Amniotic epithelial cell (primary cell): ENCODE results near the gene MISP3.
"Not testable (repeated sequence)": the region's sequence is repeated elsewhere in the genome, so short reads cannot be mapped to it uniquely, and the experiment has no call there.

Source experiments
- DNase-seq: peaks from one replicate; pipeline ENCODE4 v3.0.0-alpha.2; 2010; ENCODE audit warnings: low read depth

The MISP3 gene

DNA sequence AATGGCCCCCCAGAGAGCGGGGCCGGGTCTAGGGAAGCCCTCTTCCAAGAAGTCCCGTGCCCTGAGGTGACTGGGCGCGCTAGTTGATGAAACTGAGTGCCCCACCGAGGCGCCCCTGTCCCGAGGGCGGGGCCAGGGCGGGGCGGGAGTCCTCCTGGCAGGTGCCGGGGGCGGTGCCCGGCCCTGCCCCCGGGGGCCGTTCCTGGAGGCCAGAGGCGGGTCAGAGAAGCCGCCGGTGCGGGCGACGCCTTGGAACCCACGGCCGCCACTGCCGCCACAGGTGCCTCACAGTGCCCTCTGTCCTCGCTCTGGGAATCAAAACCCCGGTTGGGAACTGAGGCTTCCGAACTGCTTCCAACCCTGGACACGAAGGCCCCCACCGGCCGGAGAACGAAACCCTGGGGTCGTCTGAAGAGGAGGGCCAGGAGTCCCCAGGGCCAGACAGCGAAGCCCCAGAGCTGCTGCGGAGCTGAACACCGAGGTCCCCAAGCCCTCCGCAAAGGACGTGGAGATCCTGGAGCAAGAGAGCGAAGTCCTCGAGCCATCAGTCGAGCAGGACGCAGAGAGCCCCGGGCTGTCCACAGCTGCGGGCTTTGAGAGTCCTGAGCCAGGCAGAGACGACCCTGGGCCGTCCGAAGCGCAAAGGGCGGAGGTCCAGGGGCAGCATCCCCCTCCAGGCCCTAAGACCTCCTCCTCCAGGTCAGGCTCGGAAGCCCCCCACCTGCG lies at the start of gene MISP3:
TSS of gene MISP3 (plus strand) at position 252 of the 726 bp plus-strand sequence. CDS start 524 bp downstream, outside the sequence.
- no peak for DNase-seq

GRCh38 chr19:14023404-14024235 lies 49.0 kb upstream of the MISP3 start:
- DNase-seq: peak; percentile 64

DNA sequence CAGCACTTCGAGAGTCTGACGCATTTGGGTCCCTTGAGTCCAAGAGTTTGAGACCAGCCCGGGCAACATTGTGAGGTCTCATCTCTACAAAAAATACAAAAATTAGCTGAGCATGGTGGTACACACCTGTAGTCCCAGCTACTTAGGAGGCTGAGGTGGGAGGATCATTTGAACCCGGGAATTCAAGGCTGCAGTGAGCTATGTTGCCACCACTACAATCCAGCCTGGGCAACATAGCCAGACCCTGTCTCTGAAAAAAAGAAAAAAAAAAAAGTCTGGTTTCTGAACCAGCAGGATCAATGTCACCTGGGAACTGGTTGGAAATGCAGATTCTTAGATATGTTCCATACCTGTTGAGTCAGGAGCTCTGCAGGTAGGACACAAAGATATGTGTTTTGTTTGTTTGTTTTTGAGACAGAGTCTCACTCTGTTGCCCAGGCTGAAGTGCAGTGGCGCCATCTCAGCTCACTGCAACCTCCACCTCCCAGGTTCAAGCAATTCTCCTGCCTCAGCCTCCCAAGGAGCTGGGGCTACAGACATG lies 45.9 kb upstream of the MISP3 start:
- not testable (repeated sequence) for DNase-seq

DNA sequence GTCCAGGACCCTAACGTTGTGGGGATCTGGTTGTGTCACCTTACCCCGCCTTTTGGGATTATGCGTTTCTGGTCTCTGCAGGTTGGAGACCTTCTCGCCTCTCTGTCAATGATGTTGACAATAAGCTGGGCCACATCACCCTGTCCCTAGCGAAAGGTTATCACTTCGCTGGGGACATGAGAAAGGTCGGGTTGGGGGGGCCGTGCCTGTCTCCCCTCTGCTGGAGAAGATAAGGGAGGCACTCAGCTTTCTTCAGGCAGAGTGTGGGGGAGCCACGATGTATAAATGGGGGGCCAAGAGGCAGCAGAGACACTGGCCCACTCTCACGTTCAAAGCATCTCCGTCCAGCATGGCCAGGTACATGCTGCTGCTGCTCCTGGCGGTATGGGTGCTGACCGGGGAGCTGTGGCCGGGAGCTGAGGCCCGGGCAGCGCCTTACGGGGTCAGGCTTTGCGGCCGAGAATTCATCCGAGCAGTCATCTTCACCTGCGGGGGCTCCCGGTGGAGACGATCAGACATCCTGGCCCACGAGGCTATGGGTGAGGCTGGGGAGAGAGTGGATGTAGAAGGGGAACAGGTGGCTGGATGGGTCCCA lies 44.6 kb upstream of the MISP3 start, which contains the start of gene RLN3:
TSS of gene RLN3 (plus strand) at position 293 of the 595 bp plus-strand sequence. CDS start at position 350, 57 bp downstream.
- no peak for DNase-seq

- DNase-seq: no peak
These were observed 43.7 kb upstream of the MISP3 start for GRCh38 chr19:14028901-14029300.

DNA sequence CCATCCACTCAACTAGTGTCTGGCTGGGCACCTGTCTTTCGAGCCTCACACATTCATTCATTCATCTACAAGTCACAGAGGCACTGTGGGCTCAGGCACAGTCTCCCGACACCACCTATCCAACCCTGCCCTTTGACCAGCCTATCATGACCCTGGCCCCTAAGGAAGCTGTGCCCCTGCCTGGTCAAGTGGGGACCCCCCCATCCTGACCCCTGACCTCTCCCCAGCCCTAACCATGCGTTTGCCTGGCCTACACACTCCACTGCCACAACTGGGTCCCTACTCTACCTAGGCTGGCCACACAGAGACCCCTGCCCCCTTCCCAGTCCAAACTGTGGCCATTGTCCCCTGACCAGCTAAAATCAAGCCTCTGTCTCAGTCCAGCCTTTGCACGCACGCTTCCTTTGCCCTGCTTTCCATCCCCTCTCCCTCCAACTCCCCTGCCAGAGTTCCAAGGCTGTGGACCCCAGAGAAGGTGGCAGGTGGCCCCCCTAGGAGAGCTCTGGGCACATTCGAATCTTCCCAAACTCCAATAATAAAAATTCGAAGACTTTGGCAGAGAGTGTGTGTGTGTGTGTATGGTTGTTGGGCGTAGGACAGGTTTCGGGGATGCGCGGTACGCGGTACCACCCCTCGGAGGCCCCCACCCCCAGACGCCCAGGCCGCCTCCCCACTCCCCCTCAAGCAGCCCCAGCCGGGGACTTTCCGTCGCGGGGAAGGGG lies 41.4 kb upstream of the MISP3 start:
- no peak for DNase-seq

DNA sequence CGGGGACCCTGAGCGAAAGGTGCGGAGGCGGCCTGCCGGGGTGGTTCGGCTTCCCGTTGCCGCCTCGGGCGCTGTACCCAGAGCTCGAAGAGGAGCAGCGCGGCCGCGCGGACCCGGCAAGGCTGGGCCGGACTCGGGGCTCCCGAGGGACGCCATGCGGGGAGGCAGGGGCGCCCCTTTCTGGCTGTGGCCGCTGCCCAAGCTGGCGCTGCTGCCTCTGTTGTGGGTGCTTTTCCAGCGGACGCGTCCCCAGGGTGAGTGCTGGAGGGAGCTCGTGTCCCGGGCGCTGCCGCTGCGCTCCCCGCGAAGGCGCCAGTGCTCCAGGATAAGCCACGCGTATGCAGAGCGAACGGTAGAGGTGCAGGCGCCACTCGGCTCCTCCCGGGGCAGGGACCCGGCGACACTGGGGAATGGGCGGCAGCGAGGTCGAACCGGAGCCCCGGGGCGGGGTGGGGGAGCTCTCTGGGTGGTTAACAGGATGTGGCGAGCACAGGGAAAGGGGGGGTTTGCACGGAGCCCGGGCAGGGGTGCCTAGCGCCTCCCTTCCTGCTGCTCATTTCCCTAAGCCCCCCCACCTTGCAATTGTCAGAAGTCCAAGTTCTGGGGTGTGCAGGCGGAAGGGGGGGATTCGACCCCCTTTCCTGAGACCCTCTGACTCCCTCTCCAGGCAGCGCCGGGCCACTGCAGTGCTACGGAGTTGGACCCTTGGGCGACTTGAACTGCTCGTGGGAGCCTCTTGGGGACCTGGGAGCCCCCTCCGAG lies 40.7 kb upstream of the MISP3 start, which contains the start of gene IL27RA:
TSS of gene IL27RA (plus strand) at position 44 of the 762 bp plus-strand sequence. CDS start at position 155, 111 bp downstream.
- peak; percentile 13 for DNase-seq

- DNase-seq: peak; percentile 28
These were observed 38.6 kb upstream of the MISP3 start for GRCh38 chr19:14033946-14034345.

- not testable (repeated sequence) for DNase-seq
These were observed 37.4 kb upstream of the MISP3 start for GRCh38 chr19:14035159-14035558.

DNA sequence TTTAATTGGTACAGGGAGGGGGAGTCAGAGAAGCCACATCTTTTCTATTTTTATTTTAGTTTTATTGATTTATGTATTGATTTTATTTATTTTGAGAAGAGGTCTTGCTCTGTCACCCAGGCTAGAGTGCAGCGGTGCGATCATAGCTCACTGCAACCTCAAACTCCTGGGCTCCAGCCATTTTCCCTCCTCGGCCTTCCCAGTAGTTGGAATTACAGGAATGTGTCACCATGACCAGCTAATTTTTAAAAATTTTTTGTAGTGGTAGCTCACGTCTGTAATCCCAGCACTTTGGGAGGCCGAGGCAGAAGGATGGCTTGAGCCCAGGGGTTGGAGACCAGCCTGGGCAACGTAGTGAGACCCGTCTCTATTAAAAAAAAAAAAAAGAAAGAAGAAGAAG lies 36.9 kb upstream of the MISP3 start:
- no peak for DNase-seq

GRCh38 chr19:14039181-14039580 lies 33.4 kb upstream of the MISP3 start:
- DNase-seq: no peak

GRCh38 chr19:14042659-14043608 lies 29.7 kb upstream of the MISP3 start:
- peak; percentile 74 for DNase-seq

- DNase-seq: not testable (repeated sequence)
These were observed 24.7 kb upstream of the MISP3 start for GRCh38 chr19:14047866-14048265.

GRCh38 chr19:14048443-14049153 lies 24.0 kb upstream of the MISP3 start:
- peak; percentile 17 for DNase-seq

DNA sequence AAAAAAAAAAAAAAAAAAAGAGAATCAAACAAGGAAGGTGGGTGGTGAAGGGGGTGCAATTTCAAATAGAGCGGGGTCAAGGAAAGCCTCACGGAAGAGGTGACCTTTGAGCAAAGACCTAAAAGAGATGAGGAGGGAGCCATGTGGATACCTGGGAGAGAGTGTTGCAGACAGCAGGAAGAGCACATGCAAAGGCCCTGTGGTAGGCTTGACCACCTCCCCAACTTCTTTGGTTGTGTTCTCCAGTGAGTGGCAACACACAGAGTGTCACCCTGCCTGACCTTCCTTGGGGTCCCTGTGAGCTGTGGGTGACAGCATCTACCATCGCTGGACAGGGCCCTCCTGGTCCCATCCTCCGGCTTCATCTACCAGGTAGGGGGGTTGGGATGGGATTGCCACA lies 22.1 kb upstream of the MISP3 start:
- no peak for DNase-seq

DNA sequence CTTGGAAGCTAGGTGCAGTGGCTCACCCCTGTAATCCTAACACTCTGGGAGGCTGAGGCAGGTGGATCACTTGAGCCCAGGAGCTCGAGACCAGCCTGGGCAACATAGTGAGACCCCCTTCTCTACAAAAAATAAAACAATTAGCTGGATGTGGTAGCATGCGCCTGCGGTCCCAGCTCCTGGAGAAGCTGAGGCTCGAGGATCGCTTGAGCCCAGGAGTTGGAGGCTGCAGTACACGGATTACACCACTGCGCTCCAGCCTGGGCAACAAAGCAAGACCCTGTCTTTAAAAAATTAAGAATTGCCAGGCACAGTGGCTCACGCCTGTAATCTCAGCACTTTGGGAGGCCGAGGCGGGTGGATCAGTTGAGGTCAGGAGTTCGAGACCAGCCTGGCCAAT lies 21.6 kb upstream of the MISP3 start:
- DNase-seq: not testable (repeated sequence)

- DNase-seq: no peak
These were observed 20.6 kb upstream of the MISP3 start for GRCh38 chr19:14051980-14052379.

DNA sequence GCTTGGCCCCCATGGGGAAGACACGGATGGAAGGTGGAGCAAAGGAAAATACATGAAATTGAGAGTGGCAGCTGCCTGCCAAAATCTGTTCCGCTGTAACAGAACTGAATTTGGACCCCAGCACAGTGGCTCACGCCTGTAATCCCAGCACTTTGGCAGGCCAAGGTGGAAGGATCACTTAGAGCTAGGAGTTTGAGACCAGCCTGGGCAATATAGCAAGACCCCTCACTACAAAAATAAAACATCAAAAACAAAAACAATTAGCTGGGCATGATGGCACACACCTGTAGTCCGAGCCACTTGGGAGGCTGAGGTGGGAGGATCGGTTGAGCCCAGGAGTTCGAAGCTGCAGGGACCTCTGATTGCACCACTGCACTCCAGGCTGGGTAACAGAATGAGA lies 20.1 kb upstream of the MISP3 start:
- DNase-seq: no peak

- no peak for DNase-seq
These were observed 19.6 kb upstream of the MISP3 start for GRCh38 chr19:14053032-14053431.
